Adrenal gland (tissue), 5 donors: ENCODE results near the gene PRR3.

Source experiments
- POLR2A ChIP-seq, 2 donors: fragments of 450-650 bp; IDR thresholded peaks; one replicate each; pipeline ENCODE4 v1.6.1; 2017; ENCODE audit warnings: antibody characterized with exemption in 2 of 2, mild to moderate bottlenecking in 2 of 2, moderate library complexity in 1 of 2
- TF ChIP-seq, protein P1 (sequence below), 6 experiments: fragments of 450-650 bp in 4 of 6; fragments of 200-600 bp in 2 of 6; sonication (generic) in 1 of 6; IDR thresholded peaks; 1 replicate in 5 of 6; 2 replicates in 1 of 6; pipeline versions ENCODE4 v1.5.1 to v1.8.0; 2016 to 2021; ENCODE audit warnings: antibody characterized with exemption in 6 of 6, mild to moderate bottlenecking in 2 of 6, moderate library complexity in 1 of 6
- donor health status: DM: no; HTN: no; CAD: no.

DNA sequence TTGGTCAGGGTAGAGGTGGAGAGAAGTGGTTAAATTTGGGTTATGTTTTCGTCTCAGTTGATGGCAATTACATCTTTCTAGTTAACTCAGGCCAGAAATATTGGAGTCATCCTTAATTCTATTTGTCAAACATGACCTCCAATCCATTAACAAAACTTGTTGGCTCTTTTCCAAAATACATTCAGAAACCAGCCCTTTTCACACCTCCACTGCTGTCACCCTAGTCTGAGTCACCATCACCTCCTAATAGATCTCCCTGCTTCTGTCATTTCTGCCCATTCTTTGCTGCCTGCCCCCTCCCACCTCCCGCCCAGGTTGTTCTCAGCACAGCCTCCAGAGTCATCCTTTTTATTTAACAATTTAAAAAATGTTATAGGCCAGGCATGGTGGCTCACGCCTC is 11.2 kb downstream of the PRR3 start:
- TF ChIP-seq, protein P1, sequence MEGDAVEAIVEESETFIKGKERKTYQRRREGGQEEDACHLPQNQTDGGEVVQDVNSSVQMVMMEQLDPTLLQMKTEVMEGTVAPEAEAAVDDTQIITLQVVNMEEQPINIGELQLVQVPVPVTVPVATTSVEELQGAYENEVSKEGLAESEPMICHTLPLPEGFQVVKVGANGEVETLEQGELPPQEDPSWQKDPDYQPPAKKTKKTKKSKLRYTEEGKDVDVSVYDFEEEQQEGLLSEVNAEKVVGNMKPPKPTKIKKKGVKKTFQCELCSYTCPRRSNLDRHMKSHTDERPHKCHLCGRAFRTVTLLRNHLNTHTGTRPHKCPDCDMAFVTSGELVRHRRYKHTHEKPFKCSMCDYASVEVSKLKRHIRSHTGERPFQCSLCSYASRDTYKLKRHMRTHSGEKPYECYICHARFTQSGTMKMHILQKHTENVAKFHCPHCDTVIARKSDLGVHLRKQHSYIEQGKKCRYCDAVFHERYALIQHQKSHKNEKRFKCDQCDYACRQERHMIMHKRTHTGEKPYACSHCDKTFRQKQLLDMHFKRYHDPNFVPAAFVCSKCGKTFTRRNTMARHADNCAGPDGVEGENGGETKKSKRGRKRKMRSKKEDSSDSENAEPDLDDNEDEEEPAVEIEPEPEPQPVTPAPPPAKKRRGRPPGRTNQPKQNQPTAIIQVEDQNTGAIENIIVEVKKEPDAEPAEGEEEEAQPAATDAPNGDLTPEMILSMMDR (IDR thresholded peaks at IDR 0.05) = no peak
- TF ChIP-seq POLR2A (IDR thresholded peaks at IDR 0.05) = no peak
